Smooth muscle cell (in vitro differentiated cells): Measurements from ENCODE around the gene AMN1. TPM values are rescaled to one million over a fixed set of nuclear protein-coding genes. Genes with fewer than 3 reads are reported as not detected.

Source experiments
- DNase-seq: peaks from one replicate; lab custom pipeline; 2025; ENCODE audit not compliant: unreplicated experiment; lab: John Stamatoyannopoulos, UW
- H2AFZ ChIP-seq: fragments of 200-600 bp; sonication (generic); 2 replicates; pipeline ENCODE4 v1.6.0; 2016; ENCODE audit warnings: antibody characterized with exemption, low read depth, mild to moderate bottlenecking
- H3F3A ChIP-seq: fragments of 200-600 bp; sonication (generic); 2 replicates; pipeline ENCODE4 v1.6.0; 2017; ENCODE audit warnings: antibody characterized with exemption, low read depth
- H3K27ac ChIP-seq: fragments of 200-600 bp; sonication (generic); 2 replicates; pipeline ENCODE4 v1.5.1; 2016; ENCODE audit warnings: low read depth, mild to moderate bottlenecking
- H3K27me3 ChIP-seq: fragments of 200-600 bp; sonication (generic); 2 replicates; pipeline ENCODE4 v1.6.1; 2016; ENCODE audit warnings: low read depth, mild to moderate bottlenecking
- H3K36me3 ChIP-seq: fragments of 200-600 bp; sonication (generic); 2 replicates; pipeline ENCODE4 v1.5.1; 2016; ENCODE audit warnings: low read depth
- H3K4me1 ChIP-seq: fragments of 200-600 bp; sonication (generic); 2 replicates; pipeline ENCODE4 v1.5.1; 2016; ENCODE audit warnings: low read depth
- H3K4me2 ChIP-seq: fragments of 200-600 bp; sonication (generic); 2 replicates; pipeline ENCODE4 v1.6.0; 2016; ENCODE audit warnings: mild to moderate bottlenecking
- H3K4me3 ChIP-seq: fragments of 200-600 bp; sonication (generic); 2 replicates; pipeline ENCODE4 v1.5.1; 2016; ENCODE audit warnings: mild to moderate bottlenecking
- H3K79me2 ChIP-seq: fragments of 200-600 bp; sonication (generic); 2 replicates; pipeline ENCODE4 v1.6.0; 2016; ENCODE audit warnings: low read depth, mild to moderate bottlenecking
- H3K9ac ChIP-seq: fragments of 200-600 bp; sonication (generic); 2 replicates; pipeline ENCODE4 v1.6.0; 2016; ENCODE audit warnings: low read depth
- H3K9me3 ChIP-seq: fragments of 200-600 bp; sonication (generic); replicated peaks from 2 replicates; pipeline ENCODE4 v1.5.1; 2016; ENCODE audit warnings: low read depth
- H4K20me1 ChIP-seq: fragments of 200-600 bp; sonication (generic); 2 replicates; pipeline ENCODE4 v1.6.0; 2016; ENCODE audit warnings: low read depth
- WGBS: methylation state at CpG from one replicate; pipeline ENCODE4 v1.1.7; 2016; ENCODE audit warnings: low lambda C conversion rate; 5-methylcytosine and 5-hydroxymethylcytosine counted together
- polyA plus RNA-seq: library from polyadenylated mRNA; unstranded; fragments of >200 nt; fragmentation: Nextera tagmentation; extraction: Ambion mirVana; gene quantifications from 2 replicates; pipeline ENCODE4 v1.2.1, GENCODE V29; 2016
- total RNA-seq: library from RNA; depleted of rRNA; stranded (reverse); fragments of >200 nt; gene quantifications from 2 replicates; pipeline ENCODE4 v1.2.3, GENCODE V29; 2014
- TF ChIP-seq, protein P1 (sequence below): fragments of 200-600 bp; sonication (generic); IDR thresholded peaks from 2 replicates; pipeline ENCODE4 v1.5.1; 2017; ENCODE audit warnings: borderline replicate concordance, mild to moderate bottlenecking, antibody characterized with exemption; ENCODE audit not compliant: insufficient read depth, poor library complexity, severe bottlenecking

AMN1 gene
- total and polyA plus RNA-seq, 2 experiments from 2014 or later: 7.3 to 12.0 TPM

DNA sequence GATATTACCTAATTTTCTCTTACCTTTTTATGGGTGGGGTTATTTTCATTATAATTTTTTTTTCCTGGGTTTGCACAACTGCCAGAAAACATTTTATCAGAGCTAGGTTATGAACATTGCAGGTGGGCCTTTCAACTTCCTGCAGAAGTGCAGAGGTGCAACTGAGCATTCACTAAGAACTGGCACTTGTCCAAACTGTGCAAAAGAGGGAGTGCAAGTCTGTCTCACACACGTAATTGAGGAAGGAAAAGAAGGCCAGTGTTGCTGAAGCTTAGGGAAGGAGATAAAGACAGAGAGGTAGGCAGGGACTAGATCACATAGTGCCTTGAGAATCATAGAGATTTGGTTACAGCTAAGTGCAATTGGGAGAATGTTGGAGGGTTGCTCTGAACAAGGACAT, 14.1 kb upstream of the AMN1 start:
- no peak for DNase-seq
- 63% methylated on average over 1 of the region's 1 CpG for WGBS
- no peak overlapping the region for H3K4me2 ChIP-seq

DNA sequence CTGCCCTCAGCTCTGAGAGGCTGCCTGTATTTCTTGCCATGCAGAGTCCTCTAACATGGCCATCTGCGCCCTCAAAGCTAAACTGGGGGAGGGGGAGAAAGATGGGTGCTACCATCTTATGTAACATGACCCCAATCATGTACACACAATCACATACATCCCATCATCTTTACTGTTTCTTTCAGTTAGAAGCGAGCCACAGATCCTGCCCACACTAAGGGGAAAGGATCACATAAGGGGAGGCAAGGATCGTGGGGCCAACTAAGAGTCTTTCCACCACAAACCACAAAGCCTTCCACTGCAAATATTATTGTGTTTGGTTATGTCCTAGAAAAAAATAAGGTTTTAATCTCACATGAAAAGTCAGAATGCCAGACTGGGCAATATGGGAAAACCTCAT, 11.8 kb upstream of the AMN1 start:
- Histone ChIP-seq H4K20me1 (no peaks in the 10 kb centered on the region), H3K4me3 (no peak overlapping the region), H3K79me2 (no peaks in the 10 kb centered on the region), H3F3A (no peaks in the 10 kb centered on the region), H3K4me1 (no peaks in the 10 kb centered on the region), H3K4me2 (no peak overlapping the region), H3K27ac (no peak overlapping the region), H3K9ac (no peak overlapping the region), H3K27me3 (no peaks in the 10 kb centered on the region), H3K36me3 (no peaks in the 10 kb centered on the region), H3K9me3 (no peaks in the 10 kb centered on the region), H2AFZ (peak overlapping the region; percentile 47)
- TF ChIP-seq, protein P1, sequence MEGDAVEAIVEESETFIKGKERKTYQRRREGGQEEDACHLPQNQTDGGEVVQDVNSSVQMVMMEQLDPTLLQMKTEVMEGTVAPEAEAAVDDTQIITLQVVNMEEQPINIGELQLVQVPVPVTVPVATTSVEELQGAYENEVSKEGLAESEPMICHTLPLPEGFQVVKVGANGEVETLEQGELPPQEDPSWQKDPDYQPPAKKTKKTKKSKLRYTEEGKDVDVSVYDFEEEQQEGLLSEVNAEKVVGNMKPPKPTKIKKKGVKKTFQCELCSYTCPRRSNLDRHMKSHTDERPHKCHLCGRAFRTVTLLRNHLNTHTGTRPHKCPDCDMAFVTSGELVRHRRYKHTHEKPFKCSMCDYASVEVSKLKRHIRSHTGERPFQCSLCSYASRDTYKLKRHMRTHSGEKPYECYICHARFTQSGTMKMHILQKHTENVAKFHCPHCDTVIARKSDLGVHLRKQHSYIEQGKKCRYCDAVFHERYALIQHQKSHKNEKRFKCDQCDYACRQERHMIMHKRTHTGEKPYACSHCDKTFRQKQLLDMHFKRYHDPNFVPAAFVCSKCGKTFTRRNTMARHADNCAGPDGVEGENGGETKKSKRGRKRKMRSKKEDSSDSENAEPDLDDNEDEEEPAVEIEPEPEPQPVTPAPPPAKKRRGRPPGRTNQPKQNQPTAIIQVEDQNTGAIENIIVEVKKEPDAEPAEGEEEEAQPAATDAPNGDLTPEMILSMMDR: no peak
- DNase-seq: no peak
- WGBS: 48% methylated on average over 3 of the region's 3 CpGs

More for the DNA sequence above, 14.1 kb upstream of the AMN1 start:
- H3F3A ChIP-seq: no peaks in the 10 kb centered on the region
- no peaks in the 10 kb centered on the region for H3K79me2 ChIP-seq
- H3K27me3 ChIP-seq: no peaks in the 10 kb centered on the region
- H3K9ac ChIP-seq: no peak overlapping the region
- no peaks in the 10 kb centered on the region for H4K20me1 ChIP-seq
- H3K4me1 ChIP-seq: no peaks in the 10 kb centered on the region
- no peaks in the 10 kb centered on the region for H3K9me3 ChIP-seq
- no peaks in the 10 kb centered on the region for H3K36me3 ChIP-seq
- no peak overlapping the region for H2AFZ ChIP-seq
- TF ChIP-seq, protein P1: no peak
- H3K4me3 ChIP-seq: no peak overlapping the region
- no peak overlapping the region for H3K27ac ChIP-seq

DNA sequence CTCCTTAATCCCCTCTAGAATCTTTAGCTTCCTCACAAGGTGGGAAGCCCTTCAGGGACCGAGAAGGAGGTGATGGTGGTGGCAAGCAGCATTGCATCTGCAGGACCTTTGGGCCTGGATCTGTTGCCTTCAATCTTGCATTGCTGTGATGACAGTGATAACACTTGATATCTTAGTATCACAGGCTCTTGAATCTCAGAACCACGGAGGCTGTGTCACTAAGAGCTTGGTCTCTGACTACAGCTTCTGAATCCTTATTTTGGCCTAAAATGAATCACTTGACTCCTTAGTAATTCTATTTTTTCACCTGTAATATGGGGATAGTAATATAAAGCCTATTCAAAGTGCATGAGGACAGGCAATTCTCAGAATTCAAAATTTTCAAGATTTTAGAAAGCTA, 8.9 kb upstream of the AMN1 start:
- no peak overlapping the region for H3K27ac ChIP-seq
- no peaks in the 10 kb centered on the region for H3K9me3 ChIP-seq
- H3K27me3 ChIP-seq: no peaks in the 10 kb centered on the region
- H4K20me1 ChIP-seq: no peaks in the 10 kb centered on the region
- H3K9ac ChIP-seq: no peak overlapping the region
- WGBS: 76% methylated on average over 2 of the region's 2 CpGs
- no peaks in the 10 kb centered on the region for H3K36me3 ChIP-seq
- H3K4me3 ChIP-seq: no peak overlapping the region
- TF ChIP-seq, protein P1: no peak
- H3K79me2 ChIP-seq: no peaks in the 10 kb centered on the region
- peaks cover 5% of the 10 kb centered on the region for H3K4me1 ChIP-seq
- no peak overlapping the region for H3K4me2 ChIP-seq
- DNase-seq: no peak
- H3F3A ChIP-seq: peaks cover 15% of the 10 kb centered on the region
- H2AFZ ChIP-seq: no peak overlapping the region

DNA sequence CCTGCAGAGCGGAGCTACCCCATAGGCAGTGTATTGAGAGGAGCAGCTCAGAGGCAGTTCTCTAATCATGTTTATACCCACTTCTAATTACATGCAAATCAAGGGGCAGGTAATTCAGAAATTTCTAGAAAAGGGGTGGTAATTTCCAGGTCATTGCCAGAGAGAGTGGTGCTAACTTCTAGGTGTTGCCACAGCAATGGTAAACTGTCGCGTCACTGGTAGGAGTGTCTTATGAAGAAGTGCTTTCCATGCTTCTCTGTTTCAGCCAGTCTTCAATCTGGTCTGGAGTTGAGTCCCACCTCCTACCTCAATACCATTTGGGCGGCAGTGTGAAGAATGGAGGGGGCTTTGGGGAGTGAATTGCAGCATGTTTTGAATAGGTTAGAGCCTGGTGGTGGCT, 8.5 kb upstream of the AMN1 start:
- DNase-seq: no peak
- WGBS: 81% methylated on average over 4 of the region's 4 CpGs

More for the DNA sequence above, 8.5 kb upstream of the AMN1 start:
- H3K79me2 ChIP-seq: no peaks in the 10 kb centered on the region
- peak overlapping the region; percentile 87 for H3K27ac ChIP-seq
- no peaks in the 10 kb centered on the region for H3K36me3 ChIP-seq
- TF ChIP-seq, protein P1: no peak
- no peaks in the 10 kb centered on the region for H3K9me3 ChIP-seq
- no peaks in the 10 kb centered on the region for H3K27me3 ChIP-seq
- no peaks in the 10 kb centered on the region for H4K20me1 ChIP-seq
- no peak overlapping the region for H3K4me2 ChIP-seq
- peaks cover 8% of the 10 kb centered on the region for H3K4me1 ChIP-seq
- no peak overlapping the region for H2AFZ ChIP-seq
- no peak overlapping the region for H3K4me3 ChIP-seq
- H3F3A ChIP-seq: peaks cover 19% of the 10 kb centered on the region
- peak overlapping the region; percentile 72 for H3K9ac ChIP-seq
